Type B pancreatic cell (in vitro differentiated cells): ENCODE measurements around the gene L3MBTL4. TPM values are rescaled to one million over a fixed set of nuclear protein-coding genes. Genes with fewer than 3 reads are reported as not detected.
A peak's percentile ranks its signal among the peaks of the same experiment; 100 is the strongest.

Source experiments
- DNase-seq: peaks from one replicate; pipeline ENCODE4 v3.0.0; 2021; ENCODE audit warnings: mixed read lengths; ENCODE audit not compliant: unreplicated experiment; ENCODE audit errors: extremely low spot score
- H3K27ac Mint-ChIP-seq: 2 replicates; pipeline ENCODE4 v1.8.0; 2021; ENCODE audit warnings: mild to moderate bottlenecking, mixed read lengths
- H3K27me3 Mint-ChIP-seq: 2 replicates; pipeline ENCODE4 v1.8.0; 2021; ENCODE audit warnings: mixed read lengths
- H3K36me3 Mint-ChIP-seq: 2 replicates; pipeline ENCODE4 v1.8.0; 2021; ENCODE audit warnings: mixed read lengths
- H3K4me1 Mint-ChIP-seq: one replicate; pipeline ENCODE4 v1.8.0; 2021; ENCODE audit warnings: mixed read lengths; ENCODE audit not compliant: unreplicated experiment
- H3K4me3 Mint-ChIP-seq: 2 replicates; pipeline ENCODE4 v1.8.0; 2021; ENCODE audit warnings: mild to moderate bottlenecking, mixed read lengths
- H3K9me3 Mint-ChIP-seq: 2 replicates; pipeline ENCODE4 v1.8.0; 2021; ENCODE audit warnings: mixed read lengths
- CTCF ChIP-seq: fragments of 200-600 bp; sonication (generic); conservative IDR thresholded peaks from 2 replicates; pipeline ENCODE4 v1.5.0; 2021; ENCODE audit warnings: antibody characterized with exemption, mild to moderate bottlenecking
- total RNA-seq: library from RNA; stranded (reverse); gene quantifications from 2 replicates; pipeline ENCODE4 v1.2.1, GENCODE V29; 2021; ENCODE audit warnings: low replicate concordance

The L3MBTL4 gene
- total RNA-seq, 1 donor from 2014 or later = 2.2 TPM

- Mint-ChIP-seq H3K9me3 (no peaks in the 10 kb centered on the region), H3K4me3 (no peak overlapping the region), H3K27me3 (peaks cover 3% of the 10 kb centered on the region), H3K36me3 (no peaks in the 10 kb centered on the region), H3K27ac (no peak overlapping the region), H3K4me1 (peaks cover 4% of the 10 kb centered on the region)
- TF ChIP-seq CTCF = no peak
- no peak for DNase-seq
These were observed 14.2 kb upstream of the L3MBTL4 start for GRCh38 chr18:6428851-6429395.

- peaks cover 11% of the 10 kb centered on the region for H3K27me3 Mint-ChIP-seq
- H3K4me1 Mint-ChIP-seq = peaks cover 4% of the 10 kb centered on the region
These were observed 12.6 kb upstream of the L3MBTL4 start for GRCh38 chr18:6427286-6427685.

GRCh38 chr18:6423289-6423688, 8.6 kb upstream of the L3MBTL4 start:
- Mint-ChIP-seq H3K36me3 (no peaks in the 10 kb centered on the region), H3K4me1 (no peaks in the 10 kb centered on the region), H3K9me3 (no peaks in the 10 kb centered on the region), H3K27me3 (peaks cover 17% of the 10 kb centered on the region), H3K27ac (no peak overlapping the region), H3K4me3 (no peak overlapping the region)
- DNase-seq = no peak
- TF ChIP-seq CTCF = no peak

More at GRCh38 chr18:6427286-6427685, 12.6 kb upstream of the L3MBTL4 start:
- Mint-ChIP-seq H3K27ac (no peak overlapping the region), H3K9me3 (no peaks in the 10 kb centered on the region), H3K36me3 (no peaks in the 10 kb centered on the region), H3K4me3 (no peak overlapping the region)
- no peak for TF ChIP-seq CTCF
- no peak for DNase-seq

GRCh38 chr18:6414118-6414722, 491 bp downstream of the L3MBTL4 start:
- H3K4me3 Mint-ChIP-seq = peak overlapping the region; percentile 85
- no peaks in the 10 kb centered on the region for H3K36me3 Mint-ChIP-seq
- no peak for DNase-seq
- no peaks in the 10 kb centered on the region for H3K9me3 Mint-ChIP-seq
- peak; percentile 45 for TF ChIP-seq CTCF
- H3K27me3 Mint-ChIP-seq = peaks cover 67% of the 10 kb centered on the region
- peaks cover 8% of the 10 kb centered on the region for H3K4me1 Mint-ChIP-seq
- H3K27ac Mint-ChIP-seq = peak overlapping the region; percentile 62

GRCh38 chr18:6413579-6414117, 1.1 kb downstream of the L3MBTL4 start:
- Mint-ChIP-seq H3K9me3 (no peaks in the 10 kb centered on the region), H3K4me1 (peaks cover 8% of the 10 kb centered on the region), H3K27me3 (peaks cover 61% of the 10 kb centered on the region), H3K36me3 (no peaks in the 10 kb centered on the region), H3K4me3 (peak overlapping the region; percentile 85), H3K27ac (peak overlapping the region; percentile 62)
- TF ChIP-seq CTCF = no peak
- no peak for DNase-seq
